ENCODE measurements around the gene PEX11B.

DNA sequence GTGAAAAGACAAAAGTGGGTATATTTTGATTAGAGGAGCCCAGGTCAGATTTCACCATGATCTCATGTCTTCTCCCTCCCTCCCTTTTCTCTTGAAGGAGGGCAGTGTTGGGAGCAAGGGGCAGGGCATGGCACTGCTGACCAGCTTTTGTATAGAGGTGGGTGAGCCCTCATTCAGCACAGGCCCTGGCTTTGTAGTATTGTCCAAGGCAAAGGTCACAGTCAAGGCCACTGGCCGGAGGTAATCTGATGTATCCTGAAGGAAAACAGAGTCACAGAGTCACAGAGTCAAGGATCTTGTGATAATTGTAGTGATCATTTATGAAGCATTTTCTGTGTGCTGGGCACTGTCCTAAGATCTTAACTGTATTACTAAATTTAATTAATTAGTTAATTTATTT, 20.5 kb downstream of the PEX11B start:
- TF ChIP-seq, protein P1, sequence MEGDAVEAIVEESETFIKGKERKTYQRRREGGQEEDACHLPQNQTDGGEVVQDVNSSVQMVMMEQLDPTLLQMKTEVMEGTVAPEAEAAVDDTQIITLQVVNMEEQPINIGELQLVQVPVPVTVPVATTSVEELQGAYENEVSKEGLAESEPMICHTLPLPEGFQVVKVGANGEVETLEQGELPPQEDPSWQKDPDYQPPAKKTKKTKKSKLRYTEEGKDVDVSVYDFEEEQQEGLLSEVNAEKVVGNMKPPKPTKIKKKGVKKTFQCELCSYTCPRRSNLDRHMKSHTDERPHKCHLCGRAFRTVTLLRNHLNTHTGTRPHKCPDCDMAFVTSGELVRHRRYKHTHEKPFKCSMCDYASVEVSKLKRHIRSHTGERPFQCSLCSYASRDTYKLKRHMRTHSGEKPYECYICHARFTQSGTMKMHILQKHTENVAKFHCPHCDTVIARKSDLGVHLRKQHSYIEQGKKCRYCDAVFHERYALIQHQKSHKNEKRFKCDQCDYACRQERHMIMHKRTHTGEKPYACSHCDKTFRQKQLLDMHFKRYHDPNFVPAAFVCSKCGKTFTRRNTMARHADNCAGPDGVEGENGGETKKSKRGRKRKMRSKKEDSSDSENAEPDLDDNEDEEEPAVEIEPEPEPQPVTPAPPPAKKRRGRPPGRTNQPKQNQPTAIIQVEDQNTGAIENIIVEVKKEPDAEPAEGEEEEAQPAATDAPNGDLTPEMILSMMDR (IDR thresholded peaks at IDR 0.05): no peak
- no peak for TF ChIP-seq POLR2AphosphoS5 (IDR thresholded peaks at IDR 0.05)
